CD14-positive monocyte (primary cell): Measurements from ENCODE around the gene LMTK3. TPM values are rescaled to one million over a fixed set of nuclear protein-coding genes. Genes with fewer than 3 reads are reported as not detected.
A peak's percentile ranks its signal among the peaks of the same experiment; 100 is the strongest.

Source experiments
- DNase-seq, 3 donors: peaks; one replicate each; pipeline ENCODE4 v3.0.0-alpha.2; 2011 to 2022
- H2AFZ ChIP-seq: 2 replicates; pipeline ENCODE4 v1.6.0; 2012; ENCODE audit warnings: mild to moderate bottlenecking, low read depth, low read length, inconsistent platforms; ENCODE audit not compliant: insufficient read depth, poor library complexity, severe bottlenecking
- H3K27ac ChIP-seq, 2 donors: 1 replicate in 1 of 2; 2 replicates in 1 of 2; pipeline ENCODE4 v1.5.1; 2012 to 2013; ENCODE audit warnings: low read length in 2 of 2, control low read depth in 1 of 2, inconsistent platforms in 1 of 2, low read depth in 1 of 2, mild to moderate bottlenecking in 1 of 2
- H3K27me3 ChIP-seq, 2 donors: one replicate each; pipeline versions ENCODE4 v1.6.0 to v1.6.1; 2011 to 2013; ENCODE audit warnings: low read length in 2 of 2; ENCODE audit not compliant: control insufficient read depth in 2 of 2, insufficient read depth in 2 of 2
- H3K36me3 ChIP-seq, 2 donors: replicated peaks in 1 of 2; 1 replicate in 1 of 2; 2 replicates in 1 of 2; pipeline versions ENCODE4 v1.5.1 to v1.6.1; 2012 to 2013; ENCODE audit warnings: low read length in 2 of 2, control low read depth in 1 of 2, inconsistent platforms in 1 of 2, mild to moderate bottlenecking in 1 of 2; ENCODE audit not compliant: insufficient read depth in 2 of 2, control insufficient read depth in 1 of 2
- H3K4me1 ChIP-seq, 2 donors: 1 replicate in 1 of 2; 2 replicates in 1 of 2; pipeline versions ENCODE4 v1.5.1 to v1.6.1; 2012 to 2013; ENCODE audit warnings: low read length in 2 of 2, control low read depth in 1 of 2, inconsistent platforms in 1 of 2, mild to moderate bottlenecking in 1 of 2, moderate library complexity in 1 of 2; ENCODE audit not compliant: insufficient read depth in 2 of 2, control insufficient read depth in 1 of 2
- H3K4me2 ChIP-seq: replicated peaks from 2 replicates; pipeline ENCODE3; 2012; ENCODE audit warnings: low read length, moderate library complexity, mild to moderate bottlenecking; ENCODE audit not compliant: poor library complexity, severe bottlenecking; ENCODE audit errors: extremely low read depth
- H3K4me3 ChIP-seq, 3 experiments: fragments of 200-600 bp in 1 of 3; sonication (generic) in 1 of 3; replicated peaks in 1 of 3; 1 replicate in 2 of 3; 2 replicates in 1 of 3; pipeline ENCODE4 v1.5.1; 2011 to 2013; ENCODE audit warnings: low read length in 3 of 3, mild to moderate bottlenecking in 3 of 3, control low read depth in 2 of 3, low read depth in 2 of 3, inconsistent platforms in 1 of 3, moderate library complexity in 1 of 3
- H3K79me2 ChIP-seq: 2 replicates; pipeline ENCODE4 v1.6.0; 2012; ENCODE audit warnings: mild to moderate bottlenecking, control low read depth, inconsistent platforms, low read length, moderate library complexity; ENCODE audit not compliant: insufficient read depth
- H3K9ac ChIP-seq: 2 replicates; pipeline ENCODE4 v1.6.0; 2017; ENCODE audit warnings: low read length, mild to moderate bottlenecking; ENCODE audit not compliant: insufficient read depth, poor library complexity, severe bottlenecking
- H3K9me3 ChIP-seq, 2 donors: replicated peaks in 1 of 2; 1 replicate in 1 of 2; 2 replicates in 1 of 2; pipeline versions ENCODE4 v1.5.1 to v1.6.1; 2012 to 2013; ENCODE audit warnings: low read length in 2 of 2, control low read depth in 1 of 2; ENCODE audit not compliant: control insufficient read depth in 1 of 2, insufficient read depth in 1 of 2
- H4K20me1 ChIP-seq: 2 replicates; pipeline ENCODE4 v1.6.0; 2012; ENCODE audit warnings: mild to moderate bottlenecking, low read length, control low read depth, moderate library complexity; ENCODE audit not compliant: insufficient read depth
- H3K27ac Mint-ChIP-seq, 7 donors: one replicate each; pipeline ENCODE4 v1.8.0; 2020; ENCODE audit warnings: mild to moderate bottlenecking in 7 of 7, mixed read lengths in 7 of 7, moderate library complexity in 6 of 7, inconsistent platforms in 2 of 7
- H3K27me3 Mint-ChIP-seq, 3 donors: one replicate each; pipeline ENCODE4 v1.8.0; 2021 to 2022; ENCODE audit warnings: low read depth in 3 of 3, mild to moderate bottlenecking in 3 of 3, mixed read lengths in 3 of 3, moderate library complexity in 3 of 3, inconsistent platforms in 1 of 3
- H3K36me3 Mint-ChIP-seq, 2 donors: one replicate each; pipeline ENCODE4 v1.8.0; 2020; ENCODE audit warnings: mixed read lengths in 2 of 2, inconsistent platforms in 1 of 2, mild to moderate bottlenecking in 1 of 2
- H3K4me1 Mint-ChIP-seq: one replicate; pipeline ENCODE4 v1.8.0; 2020; ENCODE audit warnings: mild to moderate bottlenecking, mixed read lengths
- H3K4me3 Mint-ChIP-seq, 2 donors: one replicate each; pipeline ENCODE4 v1.8.0; 2020; ENCODE audit warnings: mild to moderate bottlenecking in 2 of 2, mixed read lengths in 2 of 2, moderate library complexity in 1 of 2
- H3K9me3 Mint-ChIP-seq, 7 donors: one replicate each; pipeline ENCODE4 v1.8.0; 2020 to 2022; ENCODE audit warnings: mixed read lengths in 7 of 7, mild to moderate bottlenecking in 6 of 7, moderate library complexity in 6 of 7, inconsistent platforms in 2 of 7
- WGBS: methylation state at CpG from one replicate; pipeline ENCODE4 v1.1.5; 2013; ENCODE audit warnings: missing lambda C conversion rate; ENCODE audit not compliant: insufficient coverage; 5-methylcytosine and 5-hydroxymethylcytosine counted together
- intact Hi-C, 2 donors: fragments of 100-400 bp; cut with micrococcal nuclease; formaldehyde crosslinking; loops; one replicate each; pipeline versions ENCODE4 v1.15.0 to v1.15.1; 2023
- polyA plus RNA-seq, 3 donors: library from polyadenylated mRNA; depleted of rRNA in 1 of 3; unstranded in 2 of 3; stranded (reverse) in 1 of 3; fragments of 300-500 nt in 2 of 3; fragments of >200 nt in 1 of 3; fragmentation: Illumina TruSeq in 2 of 3; gene quantifications; 1 replicate in 2 of 3; 2 replicates in 1 of 3; pipeline ENCODE4 v1.2.3, GENCODE V29; 2012 to 2021
- TF ChIP-seq, protein P1 (sequence below): fragments of 200-600 bp; IDR thresholded peaks from one replicate; pipeline ENCODE4 v1.8.0; 2022; ENCODE audit warnings: antibody characterized with exemption, mild to moderate bottlenecking

LMTK3 gene
- polyA plus RNA-seq, 3 donors, result 0.08 TPM; not detected in 2

DNA sequence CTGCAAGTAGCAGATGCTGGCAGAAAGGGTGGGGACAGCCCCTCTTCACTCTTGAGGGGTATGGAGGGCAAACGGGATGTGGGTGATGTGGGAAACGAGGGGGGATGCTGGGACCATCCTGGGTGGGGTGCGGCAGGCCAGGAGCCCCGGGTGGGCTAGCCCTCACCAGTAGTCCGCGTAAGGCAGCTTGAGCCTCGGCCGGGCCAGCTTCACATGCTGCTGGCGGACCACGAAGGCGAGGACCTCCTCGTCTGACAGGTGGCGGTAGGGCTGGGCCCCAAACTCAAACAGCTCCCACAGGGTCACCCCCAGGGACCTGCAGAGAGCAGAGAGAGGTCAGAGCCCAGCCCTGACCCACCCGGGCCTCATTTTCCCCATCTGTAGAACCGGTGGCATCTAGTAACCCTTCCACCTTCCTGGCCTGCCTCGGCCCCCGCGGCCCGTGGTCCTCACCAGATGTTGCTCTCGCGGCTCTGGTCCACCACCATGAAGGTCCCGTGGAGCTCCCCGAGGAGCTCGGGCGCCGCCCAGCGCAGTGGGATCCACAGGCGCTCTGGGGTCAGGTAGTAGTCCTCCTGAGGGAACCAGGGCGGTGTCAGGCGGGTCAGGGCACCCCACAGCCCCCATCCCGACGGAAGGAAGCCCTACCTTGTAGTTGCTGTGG lies 10.7 kb downstream of the LMTK3 start:
- no peaks in the 10 kb centered on the region for H3K79me2 ChIP-seq
- H3K4me3 ChIP-seq, result peak overlapping the region in 1 of 3 experiments; percentile 37
- H3K9ac ChIP-seq, result no peak overlapping the region
- Mint-ChIP-seq H3K27ac (peak overlapping the region in 2 of 7 donors; percentile 23 to 89), H3K27me3 (peaks cover 27 to 60% (median 32%) of the 10 kb centered on the region in 3 donors), H3K4me1 (peaks cover 20% of the 10 kb centered on the region), H3K4me3 (peak overlapping the region; percentile 61 to 76), H3K9me3 (peaks cover 0 to 9% (median 5%) of the 10 kb centered on the region in 7 donors), H3K36me3 (no peaks in the 10 kb centered on the region)
- H3K27me3 ChIP-seq, result peaks cover 14 to 39% of the 10 kb centered on the region in 2 donors
- no peak overlapping the region for H2AFZ ChIP-seq
- peak in 1 of 3 donors; percentile 8 for DNase-seq
- H3K9me3 ChIP-seq, result no peaks in the 10 kb centered on the region
- intact Hi-C loops, result no loop called here
- H3K36me3 ChIP-seq, result no peaks in the 10 kb centered on the region
- peak overlapping the region; percentile 42 for H3K4me2 ChIP-seq
- peaks cover 9 to 21% of the 10 kb centered on the region in 2 donors for H3K4me1 ChIP-seq
- WGBS, result 65% methylated on average over 32 of the region's 32 CpGs
- no peaks in the 10 kb centered on the region for H4K20me1 ChIP-seq
- no peak overlapping the region for H3K27ac ChIP-seq
- TF ChIP-seq, protein P1, sequence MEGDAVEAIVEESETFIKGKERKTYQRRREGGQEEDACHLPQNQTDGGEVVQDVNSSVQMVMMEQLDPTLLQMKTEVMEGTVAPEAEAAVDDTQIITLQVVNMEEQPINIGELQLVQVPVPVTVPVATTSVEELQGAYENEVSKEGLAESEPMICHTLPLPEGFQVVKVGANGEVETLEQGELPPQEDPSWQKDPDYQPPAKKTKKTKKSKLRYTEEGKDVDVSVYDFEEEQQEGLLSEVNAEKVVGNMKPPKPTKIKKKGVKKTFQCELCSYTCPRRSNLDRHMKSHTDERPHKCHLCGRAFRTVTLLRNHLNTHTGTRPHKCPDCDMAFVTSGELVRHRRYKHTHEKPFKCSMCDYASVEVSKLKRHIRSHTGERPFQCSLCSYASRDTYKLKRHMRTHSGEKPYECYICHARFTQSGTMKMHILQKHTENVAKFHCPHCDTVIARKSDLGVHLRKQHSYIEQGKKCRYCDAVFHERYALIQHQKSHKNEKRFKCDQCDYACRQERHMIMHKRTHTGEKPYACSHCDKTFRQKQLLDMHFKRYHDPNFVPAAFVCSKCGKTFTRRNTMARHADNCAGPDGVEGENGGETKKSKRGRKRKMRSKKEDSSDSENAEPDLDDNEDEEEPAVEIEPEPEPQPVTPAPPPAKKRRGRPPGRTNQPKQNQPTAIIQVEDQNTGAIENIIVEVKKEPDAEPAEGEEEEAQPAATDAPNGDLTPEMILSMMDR, result no peak

DNA sequence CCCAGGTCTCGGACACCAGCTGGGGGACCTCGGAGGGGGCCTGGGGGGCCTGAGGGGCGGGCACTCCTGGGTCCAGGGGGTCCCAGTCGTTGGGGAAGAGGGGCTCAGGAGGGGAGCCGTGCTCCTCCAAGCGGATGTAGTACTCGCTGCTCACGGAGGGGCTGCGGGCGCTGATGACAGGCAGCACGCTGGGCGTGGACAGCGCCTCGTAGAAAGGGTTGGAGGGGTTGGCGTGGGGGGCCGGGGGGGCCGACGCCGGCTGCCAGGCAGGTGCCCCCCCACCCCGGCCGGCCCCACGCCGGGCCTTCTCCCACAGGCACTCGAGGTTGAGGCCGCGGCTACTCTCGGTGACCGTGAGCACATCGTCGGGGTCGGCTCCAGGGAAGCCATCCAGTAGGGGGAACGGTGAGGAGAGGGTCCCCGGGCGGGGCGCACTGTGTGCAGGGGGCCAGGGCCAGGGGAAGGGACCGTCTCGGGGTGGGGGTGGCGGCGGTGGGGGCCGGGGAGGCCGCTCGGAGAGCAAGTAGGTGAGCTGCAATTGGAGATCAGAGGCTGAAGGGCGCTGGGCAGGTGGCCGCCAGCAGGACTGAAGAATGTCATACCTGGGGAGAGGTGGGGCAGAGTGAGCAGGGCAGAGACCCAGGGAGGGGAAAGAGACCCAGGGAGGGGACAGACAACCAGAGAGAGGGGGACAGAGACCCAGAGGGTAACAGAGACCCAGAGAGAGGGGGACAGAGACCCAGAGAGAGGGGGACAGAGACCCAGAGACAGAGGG lies 12.1 kb downstream of the LMTK3 start:
- WGBS, result 76% methylated on average over 31 of the region's 44 CpGs
- TF ChIP-seq, protein P1, result no peak
- H3K27ac ChIP-seq, result no peak overlapping the region
- intact Hi-C loops, result no loop called here
- H3K4me3 ChIP-seq, result no peak overlapping the region
- H4K20me1 ChIP-seq, result no peaks in the 10 kb centered on the region
- H3K4me3 Mint-ChIP-seq, result peak overlapping the region in 1 of 2 donors; percentile 76
- no peak overlapping the region for H2AFZ ChIP-seq
- H3K4me1 ChIP-seq, result peaks cover 23 to 35% of the 10 kb centered on the region in 2 donors
- H3K36me3 Mint-ChIP-seq, result peaks cover 0 to 3% of the 10 kb centered on the region in 2 donors
- H3K79me2 ChIP-seq, result no peaks in the 10 kb centered on the region
- peaks cover 14 to 45% of the 10 kb centered on the region in 2 donors for H3K27me3 ChIP-seq
- no peaks in the 10 kb centered on the region for H3K9me3 ChIP-seq
- DNase-seq, result no peak
- H3K4me2 ChIP-seq, result no peak overlapping the region
- H3K4me1 Mint-ChIP-seq, result peaks cover 35% of the 10 kb centered on the region
- no peaks in the 10 kb centered on the region for H3K36me3 ChIP-seq
- H3K27ac Mint-ChIP-seq, result no peak overlapping the region
- peaks cover 0 to 13% (median 5%) of the 10 kb centered on the region in 7 donors for H3K9me3 Mint-ChIP-seq
- no peak overlapping the region for H3K9ac ChIP-seq
- H3K27me3 Mint-ChIP-seq, result peaks cover 32 to 72% (median 38%) of the 10 kb centered on the region in 3 donors
